ENCODE data around the gene AVPR2. TPM values are rescaled to one million over a fixed set of nuclear protein-coding genes. Genes with fewer than 3 reads are reported as not detected.

The AVPR2 gene
- total and polyA plus RNA-seq, 8 donors = 0.12 to 1.3 (median 0.40) TPM

DNA sequence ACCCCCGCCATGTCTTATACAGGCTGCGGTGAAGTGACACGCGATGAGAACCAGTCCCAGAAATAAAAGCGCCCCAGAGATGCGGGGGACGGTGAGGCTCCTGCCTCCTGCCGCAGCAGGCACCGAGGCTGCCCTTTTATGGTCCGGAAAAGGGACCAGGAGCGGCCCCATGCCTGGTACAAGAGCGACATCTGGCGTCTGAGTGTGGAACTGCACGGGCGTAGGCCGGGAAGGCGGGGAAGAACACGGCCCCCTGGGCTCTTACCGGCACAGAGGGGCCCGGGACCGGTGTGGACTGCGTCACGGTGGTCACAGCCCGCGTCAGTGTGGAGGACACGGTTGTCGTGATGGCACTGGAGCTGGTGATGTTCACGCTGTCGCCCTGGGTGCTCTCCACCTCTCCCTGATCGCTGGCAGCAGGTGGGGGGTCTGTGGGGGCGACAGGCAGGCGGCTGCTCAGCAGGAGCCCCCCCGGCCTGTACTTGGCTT is 48.9 kb downstream of the AVPR2 start:
- Histone ChIP-seq H3K36me3 (peaks cover 0 to 44% (median 20%) of the 10 kb centered on the region in 3 donors), H3K4me1 (no peaks in the 10 kb centered on the region), H3K27me3 (peaks cover 0 to 4% (median 0%) of the 10 kb centered on the region in 4 donors), H3K9me3 (no peaks in the 10 kb centered on the region), H3K4me3 (no peak overlapping the region), H3K27ac (no peak overlapping the region)
- 30 to 33% methylated on average over 33 of the region's 33 CpGs for WGBS, 2 donors
- intact Hi-C loops (cut with DNase I) = loop anchor here (5.0 to 10.0 kb wide), 3 partner anchors 179 to 189 kb away; partner anchors contain the start of gene PLXNB3 (in 1 of the 3)
- ATAC-seq (peak; percentile 57 to 88 (median 86)), FAIRE-seq (no peak), DNase-seq (peak in 4 of 6 donors; percentile 76 to 91 (median 82))
- TF ChIP-seq, protein P1, sequence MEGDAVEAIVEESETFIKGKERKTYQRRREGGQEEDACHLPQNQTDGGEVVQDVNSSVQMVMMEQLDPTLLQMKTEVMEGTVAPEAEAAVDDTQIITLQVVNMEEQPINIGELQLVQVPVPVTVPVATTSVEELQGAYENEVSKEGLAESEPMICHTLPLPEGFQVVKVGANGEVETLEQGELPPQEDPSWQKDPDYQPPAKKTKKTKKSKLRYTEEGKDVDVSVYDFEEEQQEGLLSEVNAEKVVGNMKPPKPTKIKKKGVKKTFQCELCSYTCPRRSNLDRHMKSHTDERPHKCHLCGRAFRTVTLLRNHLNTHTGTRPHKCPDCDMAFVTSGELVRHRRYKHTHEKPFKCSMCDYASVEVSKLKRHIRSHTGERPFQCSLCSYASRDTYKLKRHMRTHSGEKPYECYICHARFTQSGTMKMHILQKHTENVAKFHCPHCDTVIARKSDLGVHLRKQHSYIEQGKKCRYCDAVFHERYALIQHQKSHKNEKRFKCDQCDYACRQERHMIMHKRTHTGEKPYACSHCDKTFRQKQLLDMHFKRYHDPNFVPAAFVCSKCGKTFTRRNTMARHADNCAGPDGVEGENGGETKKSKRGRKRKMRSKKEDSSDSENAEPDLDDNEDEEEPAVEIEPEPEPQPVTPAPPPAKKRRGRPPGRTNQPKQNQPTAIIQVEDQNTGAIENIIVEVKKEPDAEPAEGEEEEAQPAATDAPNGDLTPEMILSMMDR (IDR thresholded peaks at IDR 0.05) = peak; percentile 98 to 99 (median 99)

DNA sequence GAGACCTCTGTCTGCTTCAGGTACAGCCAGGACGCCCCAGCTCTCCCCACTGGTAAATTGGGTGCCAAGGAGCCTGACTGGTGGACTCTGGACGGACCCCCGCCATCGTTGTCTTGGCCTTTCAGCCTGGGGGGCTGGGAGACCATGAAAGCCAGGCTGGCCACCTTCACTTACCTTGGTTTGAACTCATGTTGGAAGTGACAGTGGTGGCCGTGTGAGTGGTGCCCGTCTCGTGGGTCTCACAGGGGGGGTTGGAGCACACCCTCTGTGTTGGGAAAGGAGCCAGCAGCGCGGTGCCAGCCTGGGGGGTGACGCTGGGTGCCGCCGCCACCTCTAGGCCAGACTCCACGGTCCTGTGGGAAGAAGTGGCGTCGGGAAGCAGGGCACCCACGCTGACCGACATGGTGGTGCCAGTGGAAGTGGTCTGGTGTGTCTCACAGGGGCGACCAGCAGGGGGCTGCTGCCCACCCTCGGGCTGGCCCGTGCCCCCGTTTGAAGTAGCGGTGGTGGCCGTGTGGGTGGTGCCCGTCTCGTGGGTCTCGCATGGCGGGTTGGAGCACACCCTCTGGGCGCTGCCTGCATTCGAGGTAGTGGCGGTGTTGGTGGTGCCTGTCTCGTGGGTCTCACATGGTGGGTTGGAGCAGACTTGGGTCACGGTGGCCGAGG is 49.6 kb downstream of the AVPR2 start:
- Histone ChIP-seq H3K4me3 (no peak overlapping the region), H3K27ac (no peak overlapping the region), H3K36me3 (peaks cover 0 to 46% (median 20%) of the 10 kb centered on the region in 3 donors), H3K4me1 (no peaks in the 10 kb centered on the region), H3K9me3 (no peaks in the 10 kb centered on the region), H3K27me3 (peaks cover 0 to 4% (median 0%) of the 10 kb centered on the region in 4 donors)
- TF ChIP-seq, protein P1 (IDR thresholded peaks at IDR 0.05) = no peak
- ATAC-seq = peak in 2 of 4 donors; percentile 2
- intact Hi-C loops (cut with DNase I) = loop anchor here (5.0 to 10.0 kb wide), 3 partner anchors 179 to 189 kb away; partner anchors contain the start of gene PLXNB3 (in 1 of the 3)
- DNase-seq = peak in 2 of 6 donors; percentile 40 to 78
- no peak for FAIRE-seq
- WGBS, 2 donors = 84 to 87% methylated on average over 31 to 33 of the region's 33 CpGs

DNA sequence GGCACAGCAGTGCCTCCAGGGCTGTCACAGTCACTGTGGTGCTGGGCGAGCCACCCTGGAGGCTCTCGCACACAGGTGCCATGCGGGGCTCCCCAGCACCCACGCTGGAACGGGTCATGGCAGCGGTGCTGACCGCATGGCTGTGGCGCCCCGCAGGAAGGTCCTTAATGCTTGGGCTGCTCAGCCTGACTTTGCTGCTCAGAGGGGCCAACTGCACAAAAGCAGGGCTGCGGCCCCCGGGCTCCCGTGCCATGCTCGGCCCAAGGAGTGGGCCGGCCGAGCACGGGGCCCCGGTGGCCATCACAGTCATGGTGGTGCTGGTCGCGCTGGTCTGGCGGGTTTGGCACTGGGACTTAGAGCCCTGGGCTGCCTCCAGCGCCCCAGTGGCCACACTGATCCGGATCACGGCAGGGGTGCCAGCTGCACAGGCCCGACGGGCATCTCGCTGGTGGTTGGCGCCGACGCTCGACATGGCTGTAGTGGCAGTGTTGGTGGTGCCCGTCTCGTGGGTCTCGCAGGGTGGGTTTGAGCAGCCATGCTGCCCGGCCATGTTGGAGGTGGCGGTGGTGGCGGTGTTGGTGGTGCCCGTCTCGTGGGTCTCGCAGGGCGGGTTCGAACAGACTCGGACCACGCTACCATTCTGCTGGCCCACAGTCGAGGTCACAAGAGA is 50.2 kb downstream of the AVPR2 start:
- Histone ChIP-seq H3K36me3 (peaks cover 0 to 53% (median 20%) of the 10 kb centered on the region in 3 donors), H3K4me3 (no peak overlapping the region), H3K4me1 (no peaks in the 10 kb centered on the region), H3K9me3 (no peaks in the 10 kb centered on the region), H3K27ac (no peak overlapping the region), H3K27me3 (peaks cover 0 to 4% (median 0%) of the 10 kb centered on the region in 4 donors)
- TF ChIP-seq, protein P1 (IDR thresholded peaks at IDR 0.05) = no peak
- WGBS, 2 donors = 93 to 94% methylated on average over 37 to 44 of the region's 44 CpGs
- peak in 2 of 6 donors; percentile 27 to 72 for DNase-seq
- no peak for ATAC-seq
- FAIRE-seq = no peak
- intact Hi-C loops (cut with DNase I) = loop anchor here (5.0 to 10.0 kb wide), 3 partner anchors 180 to 190 kb away; partner anchors contain the start of gene PLXNB3 (in 1 of the 3)

DNA sequence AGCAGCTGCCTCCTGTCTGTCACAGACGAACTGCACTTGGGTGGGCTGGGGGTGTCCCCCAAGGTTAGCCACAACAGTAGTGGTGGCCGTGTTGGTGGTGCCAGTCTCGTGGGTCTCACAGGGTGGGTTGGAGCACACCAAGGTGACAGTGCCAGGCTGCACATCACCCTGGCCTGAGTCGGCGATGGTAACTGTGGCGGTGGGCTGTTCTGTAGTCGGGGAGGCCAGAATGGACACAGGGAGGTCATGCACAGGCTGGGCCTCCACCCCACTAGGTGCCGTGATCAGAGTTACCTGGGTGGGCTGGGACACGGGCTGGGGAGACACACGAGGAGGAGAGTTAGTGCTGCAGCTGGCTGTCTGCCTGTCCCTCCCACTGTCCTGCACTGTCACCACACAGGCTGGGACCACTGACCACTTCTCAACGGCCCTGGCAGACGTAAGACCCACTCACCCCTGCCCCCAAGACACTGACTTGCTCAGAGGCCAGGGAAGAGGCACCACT is 50.8 kb downstream of the AVPR2 start:
- TF ChIP-seq, protein P1 (IDR thresholded peaks at IDR 0.05) = no peak
- 82 to 90% methylated on average over 12 of the region's 12 CpGs for WGBS, 2 donors
- no peak overlapping the region for H3K4me3 ChIP-seq
- DNase-seq = peak in 1 of 6 donors; percentile 62
- H3K4me1 ChIP-seq = no peaks in the 10 kb centered on the region
- H3K27ac ChIP-seq = no peak overlapping the region
- ATAC-seq = no peak
- FAIRE-seq = no peak
- H3K27me3 ChIP-seq = peaks cover 0 to 4% (median 0%) of the 10 kb centered on the region in 4 donors
- peaks cover 0 to 57% (median 23%) of the 10 kb centered on the region in 3 donors for H3K36me3 ChIP-seq
- H3K9me3 ChIP-seq = no peaks in the 10 kb centered on the region
- intact Hi-C loops (cut with DNase I) = loop anchor here in 2 of 3 donors (10.0 kb wide), 2 partner anchors 180 to 190 kb away; partner anchors contain the start of gene PLXNB3 (in 1 of the 2)
